Measurements from ENCODE around the gene SLC6A7. TPM values are rescaled to one million over a fixed set of nuclear protein-coding genes. Genes with fewer than 3 reads are reported as not detected.

The SLC6A7 gene
- total RNA-seq, 2 experiments from 2014 or later: not detected

DNA sequence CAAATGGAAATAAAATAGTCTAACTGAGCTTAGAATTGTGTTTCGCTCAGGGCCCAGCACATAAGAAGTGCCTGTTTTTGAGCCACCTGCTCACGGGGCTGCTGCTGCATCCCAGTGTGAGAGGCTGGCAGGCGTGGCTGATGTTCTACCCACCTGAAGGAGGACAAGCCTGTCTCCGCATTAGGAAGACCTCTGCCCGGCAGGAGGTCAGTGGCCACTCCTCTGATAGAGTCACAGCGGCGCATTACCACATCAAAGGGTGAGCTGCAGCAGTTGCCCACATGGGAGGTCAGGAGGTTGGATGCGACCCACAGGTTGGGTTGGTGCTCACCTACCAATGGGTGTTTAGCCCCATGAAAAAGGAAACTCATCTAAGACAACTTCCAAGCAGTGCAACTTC, 3.7 kb upstream of the SLC6A7 start:
- ATAC-seq (no peak), DNase-seq (no peak)
- no peaks in the 10 kb centered on the region for H3K36me3 Mint-ChIP-seq (ENCODE audit: low read depth)
- H3K27ac Mint-ChIP-seq: no peak overlapping the region
- POLR2A ChIA-PET: no interaction called here
- TF ChIP-seq, protein P1, sequence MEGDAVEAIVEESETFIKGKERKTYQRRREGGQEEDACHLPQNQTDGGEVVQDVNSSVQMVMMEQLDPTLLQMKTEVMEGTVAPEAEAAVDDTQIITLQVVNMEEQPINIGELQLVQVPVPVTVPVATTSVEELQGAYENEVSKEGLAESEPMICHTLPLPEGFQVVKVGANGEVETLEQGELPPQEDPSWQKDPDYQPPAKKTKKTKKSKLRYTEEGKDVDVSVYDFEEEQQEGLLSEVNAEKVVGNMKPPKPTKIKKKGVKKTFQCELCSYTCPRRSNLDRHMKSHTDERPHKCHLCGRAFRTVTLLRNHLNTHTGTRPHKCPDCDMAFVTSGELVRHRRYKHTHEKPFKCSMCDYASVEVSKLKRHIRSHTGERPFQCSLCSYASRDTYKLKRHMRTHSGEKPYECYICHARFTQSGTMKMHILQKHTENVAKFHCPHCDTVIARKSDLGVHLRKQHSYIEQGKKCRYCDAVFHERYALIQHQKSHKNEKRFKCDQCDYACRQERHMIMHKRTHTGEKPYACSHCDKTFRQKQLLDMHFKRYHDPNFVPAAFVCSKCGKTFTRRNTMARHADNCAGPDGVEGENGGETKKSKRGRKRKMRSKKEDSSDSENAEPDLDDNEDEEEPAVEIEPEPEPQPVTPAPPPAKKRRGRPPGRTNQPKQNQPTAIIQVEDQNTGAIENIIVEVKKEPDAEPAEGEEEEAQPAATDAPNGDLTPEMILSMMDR (IDR thresholded peaks at IDR 0.05): no peak
- H3K27me3 Mint-ChIP-seq: peaks cover 18% of the 10 kb centered on the region
- intact Hi-C loops (cut with micrococcal nuclease): no loop called here
- CTCF ChIA-PET: no interaction called here
- H3K4me3 Mint-ChIP-seq: no peak overlapping the region
- H3K4me1 Mint-ChIP-seq (ENCODE audit: low read depth): peaks cover 2% of the 10 kb centered on the region
- H3K9me3 Mint-ChIP-seq: no peaks in the 10 kb centered on the region

DNA sequence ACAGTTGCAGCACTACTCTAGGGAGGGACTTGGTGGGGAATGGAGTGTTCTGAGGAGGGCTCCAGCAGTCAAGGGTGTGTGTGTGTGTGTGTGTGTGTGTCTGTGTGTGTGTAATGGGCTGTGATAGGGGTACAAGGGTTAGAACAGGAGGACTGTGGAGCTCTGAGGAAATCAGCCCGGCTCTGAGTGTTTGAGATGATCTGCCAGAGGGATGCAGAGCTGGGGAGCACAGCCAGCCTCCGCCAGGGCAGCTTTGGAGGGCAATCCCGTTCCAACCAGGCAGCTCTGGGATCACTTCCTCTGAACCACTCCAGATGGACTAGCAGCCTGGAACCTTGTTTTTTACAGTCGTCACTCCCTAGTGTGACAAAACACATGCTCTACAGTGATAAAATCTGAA, 3.0 kb upstream of the SLC6A7 start:
- ChIA-PET CTCF (no interaction called here), POLR2A (no interaction called here)
- Mint-ChIP-seq H3K27me3 (peaks cover 18% of the 10 kb centered on the region), H3K27ac (no peak overlapping the region), H3K4me1 (ENCODE audit: low read depth) (peaks cover 2% of the 10 kb centered on the region), H3K36me3 (ENCODE audit: low read depth) (no peaks in the 10 kb centered on the region), H3K9me3 (no peaks in the 10 kb centered on the region), H3K4me3 (no peak overlapping the region)
- DNase-seq (no peak), ATAC-seq (no peak)
- TF ChIP-seq, protein P1 (IDR thresholded peaks at IDR 0.05): no peak
- intact Hi-C loops (cut with micrococcal nuclease): no loop called here

DNA sequence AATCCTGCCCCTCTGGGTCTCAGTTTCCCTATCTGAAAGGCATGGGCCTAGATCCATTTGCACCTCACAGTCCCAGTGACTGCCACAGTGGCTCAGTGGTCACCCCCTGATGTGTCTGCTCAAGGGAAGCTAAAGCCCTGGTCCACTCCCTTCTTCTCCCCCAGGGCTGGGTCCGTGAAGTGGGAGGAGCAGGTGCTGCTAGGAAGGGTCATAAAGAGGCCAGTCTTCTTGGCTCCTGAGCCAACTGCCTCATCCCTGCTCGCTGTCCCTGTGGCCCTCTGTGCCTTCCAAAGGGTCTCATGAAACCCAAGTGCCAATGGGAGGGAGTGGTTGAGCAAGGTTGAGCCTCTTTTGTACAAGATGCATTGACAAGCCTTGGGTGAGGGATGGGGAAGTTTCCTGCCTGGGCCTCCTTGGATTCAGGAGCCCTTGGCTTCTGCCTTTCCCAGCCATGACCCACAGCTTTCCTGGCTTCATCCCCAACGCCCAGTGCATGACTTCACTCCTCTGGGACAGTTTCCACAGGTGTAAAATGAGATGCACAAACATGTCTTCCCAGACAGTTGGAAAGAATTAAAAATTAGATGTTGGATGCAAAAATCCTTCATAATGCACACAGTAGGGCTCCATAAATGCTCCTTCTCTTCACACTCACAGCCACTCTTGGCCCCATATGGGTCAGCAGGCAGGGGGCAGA, 1.6 kb upstream of the SLC6A7 start:
- ChIA-PET CTCF (no interaction called here), POLR2A (no interaction called here)
- intact Hi-C loops (cut with micrococcal nuclease): no loop called here
- H3K36me3 Mint-ChIP-seq (ENCODE audit: low read depth): no peaks in the 10 kb centered on the region
- H3K27me3 Mint-ChIP-seq: peaks cover 20% of the 10 kb centered on the region
- no peak overlapping the region for H3K27ac Mint-ChIP-seq
- no peak for ATAC-seq
- TF ChIP-seq, protein P1 (IDR thresholded peaks at IDR 0.05): no peak
- no peaks in the 10 kb centered on the region for H3K9me3 Mint-ChIP-seq
- H3K4me3 Mint-ChIP-seq: no peak overlapping the region
- H3K4me1 Mint-ChIP-seq (ENCODE audit: low read depth): peaks cover 2% of the 10 kb centered on the region
- DNase-seq: no peak

DNA sequence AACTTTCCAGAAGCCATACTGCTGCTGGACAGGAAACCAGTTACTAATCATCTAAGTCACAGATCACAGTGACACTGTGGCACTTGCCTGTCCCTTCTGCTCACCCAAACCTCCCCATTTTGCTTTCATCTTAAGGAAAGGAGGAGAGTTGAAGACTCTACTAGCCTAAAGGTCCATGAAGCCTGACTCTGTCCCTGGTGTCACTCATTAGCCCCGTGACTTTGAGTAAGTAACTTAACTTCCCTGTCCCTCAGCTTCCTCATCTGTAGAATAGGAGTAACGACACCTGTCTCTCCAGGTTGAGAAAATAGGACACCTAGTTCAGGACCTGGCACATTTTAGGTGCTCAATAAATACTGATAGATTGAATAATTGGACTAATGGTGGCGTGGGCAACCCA, 536 bp upstream of the SLC6A7 start:
- intact Hi-C loops (cut with micrococcal nuclease): no loop called here
- ChIA-PET POLR2A (no interaction called here), CTCF (no interaction called here)
- Mint-ChIP-seq H3K9me3 (no peaks in the 10 kb centered on the region), H3K4me3 (no peak overlapping the region), H3K27ac (no peak overlapping the region), H3K4me1 (ENCODE audit: low read depth) (peaks cover 2% of the 10 kb centered on the region), H3K36me3 (ENCODE audit: low read depth) (no peaks in the 10 kb centered on the region), H3K27me3 (peaks cover 20% of the 10 kb centered on the region)
- ATAC-seq: no peak
- TF ChIP-seq, protein P1 (IDR thresholded peaks at IDR 0.05): no peak
- DNase-seq: no peak

DNA sequence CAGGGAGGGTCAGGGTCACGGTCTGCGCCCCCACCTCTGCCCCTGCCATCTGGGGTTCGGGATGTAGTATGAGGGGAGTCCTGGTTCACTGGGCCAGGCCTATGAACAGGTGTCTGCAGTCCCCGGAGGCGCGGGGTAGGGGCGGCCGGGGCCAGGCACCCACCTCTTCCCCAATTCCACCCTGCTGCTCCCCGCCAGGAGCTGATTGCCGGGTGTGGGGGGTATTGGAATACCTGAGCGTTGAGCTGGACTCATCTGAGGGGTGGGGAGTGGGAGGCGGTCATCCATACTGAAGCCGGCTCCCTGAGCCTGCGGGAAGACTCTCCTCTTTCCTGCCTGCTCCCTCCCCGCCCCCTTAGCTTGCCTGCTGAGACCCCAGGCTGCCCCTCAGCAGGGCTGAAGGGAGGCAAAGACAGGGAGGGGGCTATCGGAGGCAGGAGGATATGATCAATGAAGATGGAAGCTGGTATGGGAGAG, 679 bp downstream of the SLC6A7 start:
- Mint-ChIP-seq H3K4me1 (ENCODE audit: low read depth) (peaks cover 2% of the 10 kb centered on the region), H3K4me3 (no peak overlapping the region), H3K27ac (no peak overlapping the region)

More for the DNA sequence above, 679 bp downstream of the SLC6A7 start:
- Mint-ChIP-seq H3K36me3 (ENCODE audit: low read depth) (no peaks in the 10 kb centered on the region), H3K9me3 (no peaks in the 10 kb centered on the region), H3K27me3 (peaks cover 20% of the 10 kb centered on the region)
- TF ChIP-seq, protein P1 (IDR thresholded peaks at IDR 0.05): no peak
- ATAC-seq (no peak), DNase-seq (no peak)
- ChIA-PET CTCF (interaction anchor here (0.7 kb wide), 1 partner anchor 28 kb away, joined by 3 read pairs; no protein-coding TSS in a partner anchor), POLR2A (no interaction called here)
- intact Hi-C loops (cut with micrococcal nuclease): no loop called here

Data from activated CD8-positive, alpha-beta T cell treated with anti-CD3 and anti-CD28 coated beads for 36 hours (primary cell).